GM21528 (cell line): ENCODE results near the gene FADS2.

Source experiments
- ATAC-seq: cut with Tn5 transposase; IDR thresholded peaks from one replicate; pipeline ENCODE4 v1.9.1; 2021; ENCODE audit warnings: mild to moderate bottlenecking, moderate library complexity; ENCODE audit not compliant: unreplicated experiment, low FRiP score

FADS2 gene

GRCh38 chr11:61842528-61842820 is 14.4 kb downstream of the FADS2 start:
- no peak for ATAC-seq

DNA sequence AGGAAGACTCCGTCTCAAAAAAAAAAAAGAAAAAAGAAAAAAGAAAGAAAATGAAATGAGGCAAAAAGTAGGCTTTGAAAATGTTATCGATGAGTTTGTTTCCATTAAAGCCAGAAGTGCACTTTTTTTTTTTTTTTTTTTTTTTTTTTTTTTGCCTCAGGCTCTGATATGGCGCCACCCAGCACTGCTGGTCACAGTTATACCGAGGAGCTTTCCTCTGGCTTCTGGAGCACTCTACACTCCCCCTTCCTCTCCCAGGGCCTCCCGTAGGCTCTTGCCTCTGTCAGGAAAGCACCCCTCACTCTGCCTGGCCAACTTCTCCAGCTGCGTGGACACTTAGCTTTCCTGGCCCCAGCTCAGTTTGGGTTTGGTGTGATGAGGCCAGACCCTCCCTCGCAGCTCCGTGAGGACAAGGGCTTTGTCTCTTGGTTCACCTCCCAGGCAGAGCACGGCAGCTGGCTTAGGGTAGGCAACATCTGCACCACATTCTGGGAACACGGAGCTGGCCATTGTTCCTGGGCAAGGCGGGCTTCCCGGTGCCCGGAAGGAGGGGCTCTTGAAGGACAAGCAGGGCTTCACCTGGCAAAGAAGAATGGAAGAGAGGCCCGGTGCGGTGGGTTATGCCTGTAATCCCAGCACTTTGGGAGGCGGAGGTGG is 16.9 kb downstream of the FADS2 start:
- no peak for ATAC-seq

DNA sequence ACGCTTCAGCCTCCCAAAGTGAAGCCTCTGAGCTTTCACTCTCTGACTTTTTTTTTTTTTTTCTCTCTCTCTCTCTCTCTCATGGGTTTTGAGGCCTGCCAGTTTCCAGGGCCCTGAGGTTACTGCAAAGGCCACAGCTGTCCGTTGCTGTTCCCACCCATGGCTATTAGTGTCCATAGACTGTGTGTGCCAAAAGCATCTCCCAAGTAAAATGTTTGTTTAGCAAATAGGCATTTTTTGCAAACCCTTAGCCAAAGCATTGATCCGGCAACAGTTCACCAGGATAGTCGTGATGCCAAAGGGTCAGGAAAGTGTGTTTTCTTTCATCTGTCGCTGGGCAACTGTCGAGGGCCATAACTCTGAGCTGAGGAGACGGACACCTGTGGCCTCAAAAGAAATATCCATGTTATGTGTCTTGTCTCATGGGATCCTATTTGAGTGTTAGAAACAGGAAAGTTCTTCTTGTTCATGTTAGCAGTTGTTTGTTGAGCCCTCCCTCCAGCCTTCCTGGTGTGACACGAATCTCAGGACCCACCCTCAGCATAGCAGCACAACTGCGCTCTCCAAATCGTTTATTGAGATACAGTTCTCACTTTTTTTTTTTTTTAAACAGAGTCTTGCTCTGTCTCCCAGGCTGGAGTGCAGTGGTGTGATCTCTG is 18.4 kb downstream of the FADS2 start:
- ATAC-seq, result no peak

GRCh38 chr11:61847914-61848581 is 19.9 kb downstream of the FADS2 start:
- ATAC-seq, result no peak

GRCh38 chr11:61848631-61849030 is 20.5 kb downstream of the FADS2 start:
- ATAC-seq, result no peak

GRCh38 chr11:61850687-61851086 is 22.6 kb downstream of the FADS2 start:
- ATAC-seq, result no peak

DNA sequence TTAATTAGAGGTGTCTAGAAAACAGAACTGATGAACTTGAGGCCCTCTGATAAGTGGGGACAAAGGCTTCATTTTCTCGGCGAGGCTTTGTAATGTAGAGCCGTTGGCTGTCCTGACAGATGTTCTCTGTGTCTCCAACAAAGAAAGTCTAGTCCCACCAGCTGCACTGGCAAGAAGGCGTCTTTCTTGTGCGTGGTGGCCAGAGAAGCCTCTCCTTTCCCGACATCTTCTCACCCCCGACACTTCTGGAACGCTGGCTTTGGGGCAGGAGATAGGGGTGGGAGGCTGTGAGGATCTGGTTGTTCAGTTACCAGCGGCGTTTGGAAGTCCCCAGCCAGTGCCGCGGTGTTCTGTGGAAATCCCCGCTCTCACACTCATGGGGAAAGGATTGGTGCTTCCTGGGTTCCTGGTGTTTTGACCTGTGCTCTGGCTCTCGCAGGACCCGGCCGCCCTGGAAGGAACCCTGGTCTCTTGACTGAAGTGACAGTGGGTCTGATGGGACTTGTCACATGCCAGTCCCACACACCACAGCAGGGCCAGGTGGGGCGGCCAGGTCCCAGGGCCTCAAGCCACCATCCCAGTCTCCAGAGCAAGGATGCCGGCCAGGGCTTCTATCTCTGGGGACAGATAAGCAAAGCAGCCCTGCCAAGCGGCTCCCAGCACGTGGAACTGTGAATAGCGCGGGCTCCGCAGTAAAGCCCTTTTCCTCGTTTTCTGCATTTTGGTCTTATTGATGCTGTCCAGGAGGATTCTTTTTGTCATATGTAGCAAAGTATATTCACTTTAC is 23.2 kb downstream of the FADS2 start:
- no peak for ATAC-seq

DNA sequence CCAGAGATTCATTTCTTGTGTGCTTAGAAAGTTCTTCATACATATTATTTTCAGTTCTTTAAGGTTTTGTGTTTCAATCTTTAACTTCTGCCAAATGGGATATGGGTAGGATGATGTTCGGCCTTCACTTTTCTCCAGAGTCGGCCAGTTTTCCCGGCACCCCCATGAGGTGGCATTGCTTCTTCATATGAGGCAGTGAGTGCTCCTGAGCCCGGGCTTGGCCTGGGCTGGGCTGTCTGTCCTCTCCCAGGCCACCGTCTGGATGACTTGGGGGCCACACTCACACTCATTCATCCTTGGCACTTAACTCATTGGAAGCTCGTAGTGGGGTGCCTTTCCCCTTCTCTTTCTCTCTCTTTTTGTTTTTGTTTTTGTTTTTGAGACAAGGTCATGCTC is 23.8 kb downstream of the FADS2 start:
- ATAC-seq, result no peak

DNA sequence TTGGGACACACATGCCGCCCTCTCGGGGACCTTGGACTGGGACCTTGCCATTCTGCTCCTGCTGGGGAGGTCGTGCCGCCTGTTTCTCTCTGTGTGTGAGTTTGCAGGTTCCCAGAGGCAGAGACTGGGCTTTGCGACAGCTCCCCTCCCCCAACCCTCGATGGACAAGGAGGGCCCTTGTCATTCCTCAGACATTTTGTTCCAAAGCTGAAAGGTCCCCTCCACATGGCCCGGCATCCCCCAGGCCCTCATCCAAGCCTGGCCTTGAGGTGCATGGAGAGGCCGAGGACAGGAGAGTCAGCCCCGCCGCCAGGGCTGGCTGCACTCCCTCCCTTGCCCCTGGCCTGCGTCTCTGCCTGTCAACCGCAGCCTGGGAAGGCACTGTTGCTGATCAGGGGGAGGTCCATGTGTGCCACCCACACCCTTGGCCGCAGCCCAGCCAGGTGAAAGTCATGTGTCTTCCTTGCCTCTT is 25.6 kb downstream of the FADS2 start:
- ATAC-seq, result no peak

- ATAC-seq, result no peak
These were observed 26.3 kb downstream of the FADS2 start for GRCh38 chr11:61854206-61854895.

DNA sequence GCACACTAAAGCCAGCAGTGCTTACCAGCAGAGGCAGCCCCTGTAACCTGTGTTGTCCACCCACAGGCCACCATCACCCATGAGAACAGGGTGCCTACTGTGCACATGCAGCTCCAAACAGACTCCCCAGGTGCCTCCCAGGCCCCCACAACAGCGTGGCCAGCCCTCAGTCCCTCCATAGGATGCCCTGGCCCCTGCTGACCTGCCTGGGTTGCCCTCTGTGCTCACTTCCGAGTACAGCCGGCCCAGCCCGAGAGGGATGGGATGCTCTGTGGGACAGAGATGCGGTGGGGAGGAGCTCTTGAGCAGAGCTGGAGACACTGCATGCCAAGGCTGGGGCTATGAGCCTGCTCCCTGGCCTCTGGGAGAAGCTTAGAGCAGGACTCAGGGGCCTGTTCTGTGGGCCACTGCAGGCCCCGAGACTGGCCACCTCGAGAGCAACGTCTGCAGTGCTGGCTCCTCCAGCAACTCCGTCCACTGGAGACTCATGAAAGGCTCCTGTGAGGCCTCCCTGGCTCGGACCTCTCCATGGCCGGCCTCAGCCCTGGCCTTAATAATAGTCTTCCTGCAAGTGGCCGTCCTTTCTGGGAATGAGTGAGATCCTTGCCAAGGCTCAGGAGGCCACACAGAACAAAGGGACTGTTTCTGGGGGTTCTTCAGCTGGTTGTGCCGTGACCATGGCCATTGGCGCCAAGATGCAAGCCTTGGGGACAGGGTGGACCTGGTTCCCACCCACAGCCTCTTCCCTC is 27.0 kb downstream of the FADS2 start:
- no peak for ATAC-seq

DNA sequence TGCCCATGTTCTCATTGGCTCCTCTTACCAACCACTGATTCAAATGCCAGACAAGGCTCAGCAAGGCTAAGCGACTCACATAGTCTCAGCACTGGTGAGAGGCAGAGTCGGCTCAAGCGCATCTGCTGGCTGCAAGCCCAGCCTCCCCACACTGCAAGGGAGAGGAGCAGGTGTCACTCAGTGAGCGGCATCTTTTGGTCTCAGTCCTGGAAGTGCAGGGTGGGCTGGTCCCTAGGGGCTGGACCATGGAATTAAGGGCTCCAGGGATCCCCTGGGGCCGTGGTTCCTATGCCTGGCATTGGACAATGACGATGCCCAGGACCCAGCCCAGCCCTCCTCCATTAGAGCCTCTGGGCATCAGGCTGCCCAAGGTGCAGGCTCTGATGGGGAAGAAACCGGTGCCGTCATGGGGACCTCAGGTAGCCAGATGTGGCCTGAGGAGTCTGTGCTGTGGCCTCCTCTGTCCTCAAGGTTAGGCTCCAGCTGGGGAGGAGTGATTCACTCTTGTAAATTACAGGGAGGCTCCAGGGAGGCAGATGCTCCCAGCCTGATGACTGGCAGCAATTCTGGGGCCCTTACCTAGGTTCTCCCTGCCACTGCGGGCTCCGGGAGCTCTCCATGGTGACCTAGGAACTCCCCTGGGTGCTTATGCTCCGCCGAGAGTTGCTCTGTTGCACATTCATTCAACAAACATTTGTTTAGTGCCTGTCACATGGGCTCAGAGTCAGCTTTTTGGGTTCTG is 28.0 kb downstream of the FADS2 start:
- ATAC-seq, result no peak

GRCh38 chr11:61860054-61860903 is 32.2 kb downstream of the FADS2 start:
- ATAC-seq, result no peak

GRCh38 chr11:61861634-61862033 is 33.5 kb downstream of the FADS2 start:
- ATAC-seq, result no peak

DNA sequence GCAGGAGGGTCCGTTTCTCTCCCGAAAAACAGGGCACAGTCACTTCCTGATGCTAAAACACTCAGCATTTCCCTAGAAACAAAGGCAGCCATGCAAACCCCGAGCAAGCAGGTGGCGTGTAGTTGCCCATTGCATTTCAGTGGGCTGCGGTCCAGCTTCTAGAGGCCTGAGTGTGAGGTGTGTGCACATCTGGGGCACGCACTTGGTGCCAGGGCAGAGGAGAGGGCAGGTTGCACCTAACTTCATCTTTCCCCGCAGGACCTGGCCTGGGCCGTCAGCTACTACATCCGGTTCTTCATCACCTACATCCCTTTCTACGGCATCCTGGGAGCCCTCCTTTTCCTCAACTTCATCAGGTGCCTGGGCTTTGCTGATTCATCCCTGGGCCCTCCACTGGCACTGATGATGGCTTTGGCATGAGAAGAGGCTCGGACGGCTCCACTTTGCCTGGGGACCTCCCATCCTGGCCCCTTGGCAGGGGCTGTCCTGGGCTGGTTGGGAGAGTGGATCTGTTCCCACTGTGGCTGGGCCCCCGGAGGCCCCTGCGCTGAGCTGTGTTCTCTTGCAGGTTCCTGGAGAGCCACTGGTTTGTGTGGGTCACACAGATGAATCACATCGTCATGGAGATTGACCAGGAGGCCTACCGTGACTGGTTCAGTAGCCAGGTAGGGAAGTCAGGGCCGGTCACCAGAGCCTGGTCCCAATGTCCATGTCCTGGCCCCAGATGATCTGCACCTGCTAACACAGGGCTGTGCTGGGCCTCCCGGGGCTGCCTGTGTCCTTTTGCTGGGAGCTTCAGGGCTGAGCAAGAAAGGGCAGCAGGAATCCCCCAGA is 34.8 kb downstream of the FADS2 start:
- no peak for ATAC-seq

DNA sequence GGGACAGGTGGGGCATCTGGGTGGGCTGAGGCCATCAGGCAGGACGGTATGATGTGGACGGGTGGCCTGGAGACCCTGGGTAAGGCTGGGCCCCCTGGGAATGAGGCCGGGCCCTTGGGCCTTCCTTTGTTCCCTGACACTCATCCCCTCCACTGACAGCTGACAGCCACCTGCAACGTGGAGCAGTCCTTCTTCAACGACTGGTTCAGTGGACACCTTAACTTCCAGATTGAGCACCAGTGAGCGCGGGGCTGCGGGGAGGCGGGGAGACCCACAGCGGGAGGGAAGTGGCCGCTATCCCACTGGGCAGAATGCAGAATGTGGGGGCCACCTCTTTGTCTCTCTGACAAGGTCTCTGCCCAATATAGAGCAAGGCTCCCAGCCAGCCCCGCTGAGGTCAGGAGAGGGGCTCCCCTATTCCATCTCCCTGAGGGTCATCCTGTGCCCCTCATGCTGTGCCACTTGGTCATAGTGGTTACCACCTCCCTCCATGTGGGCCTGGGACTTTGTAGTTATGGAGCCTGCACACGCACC is 35.5 kb downstream of the FADS2 start:
- ATAC-seq, result no peak
